Endothelial cell of umbilical vein (primary cell): ENCODE results near the gene ZNF483. TPM values are rescaled to one million over a fixed set of nuclear protein-coding genes. Genes with fewer than 3 reads are reported as not detected.

Experiments
- BruUV-seq: library from RNA; stranded (reverse); fragments of 400-500 nt; replicated peaks from 2 replicates; lab custom pipeline; 2021; lab: Mats Ljungman, UMichigan
- CTCF ChIA-PET: fragments of 300-600, 350-600 bp; sonication (Branson Sonifier 250); formaldehyde crosslinking; loops from one replicate; lab custom pipeline; 2021; ENCODE audit warnings: antibody characterized with exemption, inconsistent platforms; lab: Charles Lee
- POLR2A ChIA-PET: fragments of 300-600, 350-600 bp; sonication (Branson Sonifier 250); formaldehyde crosslinking; loops from one replicate; lab custom pipeline; 2021; ENCODE audit warnings: antibody characterized with exemption, inconsistent platforms; lab: Charles Lee
- DNase-seq: peaks from one replicate; pipeline ENCODE4 v3.0.0-alpha.2; 2011; ENCODE audit warnings: low read depth, low spot score
- FAIRE-seq: peaks from 2 replicates; lab custom pipeline; 2011; peaks lifted over from hg19 to GRCh38; lab: Jason Lieb, UNC
- H2AFZ ChIP-seq: 2 replicates; pipeline ENCODE4 v1.6.0; 2012; ENCODE audit warnings: low read depth, low read length, control low read depth, inconsistent platforms
- H3K27ac ChIP-seq: 2 replicates; pipeline ENCODE4 v1.5.1; 2011; ENCODE audit warnings: low read depth, mild to moderate bottlenecking, control low read depth, low read length, moderate library complexity; ENCODE audit not compliant: insufficient read depth
- H3K27me3 ChIP-seq, 2 experiments: 2 replicates each; pipeline versions ENCODE4 v1.6.0 to v1.6.1; 2011; ENCODE audit warnings: low read length in 2 of 2, mixed read lengths in 1 of 2; ENCODE audit not compliant: control insufficient read depth in 2 of 2, insufficient read depth in 2 of 2
- H3K36me3 ChIP-seq, 2 experiments: 2 replicates in 1 of 2; 3 replicates in 1 of 2; pipeline ENCODE4 v1.5.1; 2011; ENCODE audit warnings: low read length in 2 of 2, mild to moderate bottlenecking in 1 of 2, moderate library complexity in 1 of 2; ENCODE audit not compliant: control insufficient read depth in 2 of 2, insufficient read depth in 2 of 2; ENCODE audit errors: extremely low read depth in 1 of 2
- H3K4me1 ChIP-seq: 3 replicates; pipeline ENCODE4 v1.5.1; 2011; ENCODE audit warnings: mild to moderate bottlenecking, low read length; ENCODE audit not compliant: control insufficient read depth, insufficient read depth; ENCODE audit errors: extremely low read depth
- H3K4me2 ChIP-seq: 2 replicates; pipeline ENCODE4 v1.6.1; 2011; ENCODE audit warnings: low read length, control low read depth, mixed read lengths; ENCODE audit not compliant: insufficient read depth
- H3K4me3 ChIP-seq, 3 experiments: fragments of 200-600 bp in 1 of 3; sonication (generic), shearing (Covaris generic) in 1 of 3; replicated peaks in 1 of 3; 2 replicates each; pipeline ENCODE4 v1.5.1; 2011 to 2016; ENCODE audit warnings: control low read depth in 3 of 3, low read length in 3 of 3, mild to moderate bottlenecking in 2 of 3, inconsistent platforms in 1 of 3, low read depth in 1 of 3, moderate library complexity in 1 of 3; ENCODE audit not compliant: insufficient read depth in 1 of 3
- H3K79me2 ChIP-seq: 2 replicates; pipeline ENCODE4 v1.6.0; 2012; ENCODE audit warnings: low read length, inconsistent platforms; ENCODE audit not compliant: control insufficient read depth, insufficient read depth
- H3K9ac ChIP-seq: replicated peaks from 2 replicates; pipeline ENCODE3; 2011; ENCODE audit warnings: low read length, control low read depth; ENCODE audit not compliant: insufficient read depth; ENCODE audit errors: extremely low read depth
- H3K9me1 ChIP-seq: replicated peaks from 3 replicates; pipeline ENCODE4 v1.6.0; 2011; ENCODE audit warnings: mild to moderate bottlenecking, low read length; ENCODE audit not compliant: control insufficient read depth, insufficient read depth; ENCODE audit errors: extremely low read depth
- H3K9me3 ChIP-seq: replicated peaks from 2 replicates; pipeline ENCODE4 v1.5.1; 2012; ENCODE audit warnings: low read length, inconsistent platforms; ENCODE audit not compliant: control insufficient read depth, insufficient read depth
- H4K20me1 ChIP-seq: replicated peaks from 2 replicates; pipeline ENCODE3; 2011; ENCODE audit warnings: mild to moderate bottlenecking, low read length; ENCODE audit not compliant: control insufficient read depth, insufficient read depth; ENCODE audit errors: extremely low read depth
- EZH2 ChIP-seq: IDR thresholded peaks from 2 replicates; pipeline ENCODE4 v1.6.1; 2012; ENCODE audit warnings: borderline replicate concordance, low read depth, mild to moderate bottlenecking, moderate library complexity, low read length, inconsistent platforms; ENCODE audit not compliant: severe bottlenecking
- GATA2 ChIP-seq: IDR thresholded peaks from 2 replicates; pipeline ENCODE4 v1.7.0; 2011; ENCODE audit warnings: low read depth, mild to moderate bottlenecking, moderate library complexity, mixed read lengths, low read length; ENCODE audit not compliant: insufficient read length, insufficient read depth
- JUN ChIP-seq: IDR thresholded peaks from 2 replicates; pipeline ENCODE4 v1.6.1; 2011; ENCODE audit warnings: borderline replicate concordance, low read depth; ENCODE audit not compliant: insufficient read length, insufficient read depth
- POLR2A ChIP-seq: IDR thresholded peaks from 2 replicates; pipeline ENCODE4 v1.6.1; 2012; ENCODE audit warnings: low read depth, mild to moderate bottlenecking, control low read depth, low read length
- dilution Hi-C: fragments of 300-500 bp; cut with MboI; formaldehyde crosslinking; loops from one replicate; pipeline ENCODE4 v1.15.0; 2019; ENCODE audit warnings: low sequenced_read_pairs; ENCODE audit not compliant: extremely low pct_ligation_motif_present
- intact Hi-C: fragments of 100-400 bp; cut with micrococcal nuclease; formaldehyde crosslinking; loops from one replicate; pipeline ENCODE4 v1.10.0; 2022
- polyA plus RNA-seq, 4 experiments: library from polyadenylated mRNA; depleted of rRNA in 3 of 4; stranded (reverse) in 3 of 4; unstranded in 1 of 4; fragments of >200 nt; gene quantifications; 2 replicates each; pipeline versions ENCODE4 v1.2.1 to v1.2.3, GENCODE V29; 2011 to 2012; ENCODE audit warnings: missing spikeins in 1 of 4
- total RNA-seq: library from RNA; stranded (reverse); gene quantifications from 2 replicates; pipeline ENCODE4 v1.2.3, GENCODE V29; 2021
- TF ChIP-seq, protein P1 (sequence below): IDR thresholded peaks from 2 replicates; pipeline ENCODE4 v1.6.1; 2011; ENCODE audit not compliant: insufficient read depth, insufficient read length
- TF ChIP-seq, protein P2 (sequence below), 2 donors: IDR thresholded peaks; 1 replicate in 1 of 2; 2 replicates in 1 of 2; pipeline ENCODE4 v1.5.1; 2011; ENCODE audit warnings: low read length in 2 of 2, mild to moderate bottlenecking in 2 of 2, moderate library complexity in 2 of 2, control low read depth in 1 of 2, inconsistent platforms in 1 of 2, low read depth in 1 of 2; ENCODE audit not compliant: insufficient read depth in 1 of 2; ENCODE audit errors: extremely low read depth in 1 of 2

The ZNF483 gene
- total and polyA plus RNA-seq, 2 donors (not counting 3 experiments of a cell fraction or from before 2014, with no cell fraction given), result 0.23 to 2.0 TPM

DNA sequence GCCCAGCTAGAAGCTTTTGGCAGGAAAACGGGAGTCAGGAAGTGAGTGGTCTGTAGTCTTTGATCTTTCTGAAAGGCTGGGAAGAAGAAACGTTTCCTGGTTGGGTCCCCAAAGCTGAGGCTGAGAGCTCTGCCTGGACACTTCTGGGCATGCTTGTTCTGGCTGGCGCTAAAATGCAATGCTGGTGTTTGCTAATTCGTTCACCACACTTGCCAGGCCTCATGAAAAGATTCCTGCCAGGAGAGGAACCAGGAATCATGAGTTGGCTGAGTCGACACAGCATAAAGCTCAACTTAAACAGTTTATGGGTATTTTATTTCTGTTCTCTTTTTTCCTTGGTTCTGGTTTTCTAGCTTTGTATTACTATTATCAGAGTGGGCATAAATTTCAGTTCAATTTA lies 85.2 kb downstream of the ZNF483 start:
- Histone ChIP-seq H3K36me3 (no peaks in the 10 kb centered on the region), H3K4me3 (no peak overlapping the region), H3K9me3 (no peaks in the 10 kb centered on the region), H3K4me1 (no peaks in the 10 kb centered on the region), H3K9me1 (no peaks in the 10 kb centered on the region), H3K27me3 (peaks cover 0 to 7% of the 10 kb centered on the region in 2 experiments), H3K27ac (no peak overlapping the region), H3K4me2 (no peak overlapping the region), H3K9ac (no peak overlapping the region), H3K79me2 (no peaks in the 10 kb centered on the region), H4K20me1 (no peaks in the 10 kb centered on the region), H2AFZ (no peak overlapping the region)
- intact Hi-C loops (no loop called here), dilution Hi-C loops (no loop called here)
- ChIA-PET CTCF (interaction anchor here (1.2 to 1.9 kb wide), 3 partner anchors 11 to 21 kb away, joined by 3 to 14 read pairs (median 3); partner anchors contain the start of gene DNAJC25), POLR2A (interaction anchor here (0.7 kb wide), 1 partner anchor 14 kb away, joined by 6 read pairs; no protein-coding TSS in a partner anchor)
- no TSS peak for BruUV-seq
- DNase-seq (no peak), FAIRE-seq (no peak)
- TF ChIP-seq, protein P1, sequence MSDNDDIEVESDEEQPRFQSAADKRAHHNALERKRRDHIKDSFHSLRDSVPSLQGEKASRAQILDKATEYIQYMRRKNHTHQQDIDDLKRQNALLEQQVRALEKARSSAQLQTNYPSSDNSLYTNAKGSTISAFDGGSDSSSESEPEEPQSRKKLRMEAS, result no peak
- TF ChIP-seq EZH2, result no peak
- TF ChIP-seq POLR2A, result no peak
- TF ChIP-seq JUN, result no peak
- no peak for TF ChIP-seq GATA2
- TF ChIP-seq, protein P2, sequence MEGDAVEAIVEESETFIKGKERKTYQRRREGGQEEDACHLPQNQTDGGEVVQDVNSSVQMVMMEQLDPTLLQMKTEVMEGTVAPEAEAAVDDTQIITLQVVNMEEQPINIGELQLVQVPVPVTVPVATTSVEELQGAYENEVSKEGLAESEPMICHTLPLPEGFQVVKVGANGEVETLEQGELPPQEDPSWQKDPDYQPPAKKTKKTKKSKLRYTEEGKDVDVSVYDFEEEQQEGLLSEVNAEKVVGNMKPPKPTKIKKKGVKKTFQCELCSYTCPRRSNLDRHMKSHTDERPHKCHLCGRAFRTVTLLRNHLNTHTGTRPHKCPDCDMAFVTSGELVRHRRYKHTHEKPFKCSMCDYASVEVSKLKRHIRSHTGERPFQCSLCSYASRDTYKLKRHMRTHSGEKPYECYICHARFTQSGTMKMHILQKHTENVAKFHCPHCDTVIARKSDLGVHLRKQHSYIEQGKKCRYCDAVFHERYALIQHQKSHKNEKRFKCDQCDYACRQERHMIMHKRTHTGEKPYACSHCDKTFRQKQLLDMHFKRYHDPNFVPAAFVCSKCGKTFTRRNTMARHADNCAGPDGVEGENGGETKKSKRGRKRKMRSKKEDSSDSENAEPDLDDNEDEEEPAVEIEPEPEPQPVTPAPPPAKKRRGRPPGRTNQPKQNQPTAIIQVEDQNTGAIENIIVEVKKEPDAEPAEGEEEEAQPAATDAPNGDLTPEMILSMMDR (IDR thresholded peaks at IDR 0.05; ENCODE audit: extremely low read depth in 1 of 2, insufficient read depth in 1 of 2, low read depth in 1 of 2, low read length in 2 of 2), result no peak
